Embryonic facial prominence (tissue), 1 donor: ENCODE measurements around the gene HIGD1C.
"Not testable (repeated sequence)": the region's sequence is repeated elsewhere in the genome, so short reads cannot be mapped to it uniquely, and the experiment has no call there.

Source experiments
- DNase-seq: peaks from one replicate; pipeline ENCODE4 v3.0.0-alpha.2; 2016; ENCODE audit errors: extremely low spot score

HIGD1C gene

GRCh38 chr12:50933459-50934124, 18.8 kb upstream of the HIGD1C start:
- DNase-seq: no peak

GRCh38 chr12:50934371-50934851, 17.9 kb upstream of the HIGD1C start:
- DNase-seq: no peak

DNA sequence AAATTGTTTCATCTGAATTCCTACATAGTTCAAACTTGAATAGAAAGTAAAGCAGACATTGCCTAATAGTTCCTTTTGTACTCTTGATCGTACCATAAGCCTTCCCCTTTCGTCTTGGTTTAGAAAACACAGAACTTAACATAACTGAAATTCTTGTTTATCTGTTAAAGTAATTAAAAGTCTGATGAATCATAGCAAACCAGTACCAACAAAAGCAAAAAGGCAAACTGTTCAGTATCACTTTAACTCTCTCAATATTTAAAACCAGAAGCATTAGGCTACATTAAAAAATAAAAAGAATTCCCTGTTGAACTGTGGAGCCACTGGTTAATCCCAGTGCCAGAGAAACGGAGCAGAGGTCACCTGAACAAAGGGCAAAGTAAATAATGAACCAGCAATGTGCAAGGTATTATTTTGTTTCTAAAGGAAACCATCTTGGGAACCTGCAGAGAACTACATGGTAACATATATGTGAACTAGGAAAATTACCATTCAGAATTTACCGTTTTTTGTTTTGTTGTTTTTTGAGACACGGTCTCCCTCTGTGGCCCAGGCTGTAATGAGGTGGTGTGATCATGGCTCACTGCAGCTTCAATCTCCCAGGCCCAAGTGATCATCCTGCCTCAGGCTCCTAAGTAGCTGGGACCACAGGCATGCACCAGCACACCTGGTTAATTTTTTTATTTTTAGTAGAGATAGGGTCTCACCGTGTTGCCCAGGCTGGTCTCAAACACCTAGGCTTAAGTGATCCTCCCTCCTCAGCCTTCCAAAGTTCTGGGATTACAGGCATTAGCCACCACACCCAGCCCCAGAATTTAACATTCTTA, 17.1 kb upstream of the HIGD1C start:
- DNase-seq: no peak

DNA sequence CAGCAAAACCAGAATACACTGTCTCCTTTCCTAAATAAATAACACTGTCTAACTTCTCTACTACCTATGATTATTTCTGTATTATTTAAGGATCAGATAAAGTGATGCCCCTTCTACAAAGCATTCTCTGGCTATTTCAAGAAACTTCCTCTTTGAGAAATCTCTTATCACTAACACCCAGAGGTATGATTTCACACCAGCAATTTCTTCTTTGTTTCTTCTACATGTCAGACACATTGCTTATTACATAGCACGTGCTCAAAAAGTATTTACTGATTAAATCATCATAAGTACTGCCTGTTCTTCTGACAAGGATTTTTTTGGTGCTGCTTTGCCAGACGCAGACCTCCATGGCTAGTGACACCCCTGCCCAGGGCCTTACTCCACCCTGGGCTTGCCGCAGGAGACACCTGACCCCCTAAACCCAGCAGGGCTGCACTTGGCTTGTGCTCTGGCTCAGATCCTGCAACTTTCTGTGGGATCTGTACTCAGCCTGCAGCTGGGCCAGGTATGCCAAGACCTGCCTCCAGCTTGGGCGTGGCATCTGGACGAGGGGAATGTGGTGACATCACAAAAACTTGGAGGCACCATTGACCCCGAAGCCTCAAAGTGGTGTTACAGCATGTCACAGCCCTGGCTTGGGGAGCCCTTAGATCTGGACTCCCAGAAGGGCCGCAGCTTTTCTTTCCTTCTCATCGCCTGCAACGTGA, 15.4 kb upstream of the HIGD1C start:
- DNase-seq: no peak

DNA sequence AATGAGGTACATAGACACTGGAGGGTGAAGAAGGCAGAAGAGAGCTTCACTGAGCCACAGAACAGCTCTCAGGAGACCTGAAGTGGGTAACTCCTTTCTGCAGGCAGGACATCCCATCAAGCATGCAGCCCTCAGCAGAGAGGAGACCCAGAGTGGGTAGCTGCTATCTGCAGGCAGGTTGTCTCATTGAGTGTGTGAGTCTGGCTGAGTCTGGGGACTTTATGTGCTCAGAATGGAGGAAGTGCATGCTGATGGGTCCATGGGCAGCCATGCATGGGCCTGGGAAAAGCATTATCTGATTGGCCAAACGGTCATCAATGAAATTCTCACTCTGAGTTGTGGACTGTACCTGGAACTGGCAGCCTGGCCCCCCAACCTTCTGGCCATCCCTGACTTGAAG, 14.7 kb upstream of the HIGD1C start:
- DNase-seq: no peak

DNA sequence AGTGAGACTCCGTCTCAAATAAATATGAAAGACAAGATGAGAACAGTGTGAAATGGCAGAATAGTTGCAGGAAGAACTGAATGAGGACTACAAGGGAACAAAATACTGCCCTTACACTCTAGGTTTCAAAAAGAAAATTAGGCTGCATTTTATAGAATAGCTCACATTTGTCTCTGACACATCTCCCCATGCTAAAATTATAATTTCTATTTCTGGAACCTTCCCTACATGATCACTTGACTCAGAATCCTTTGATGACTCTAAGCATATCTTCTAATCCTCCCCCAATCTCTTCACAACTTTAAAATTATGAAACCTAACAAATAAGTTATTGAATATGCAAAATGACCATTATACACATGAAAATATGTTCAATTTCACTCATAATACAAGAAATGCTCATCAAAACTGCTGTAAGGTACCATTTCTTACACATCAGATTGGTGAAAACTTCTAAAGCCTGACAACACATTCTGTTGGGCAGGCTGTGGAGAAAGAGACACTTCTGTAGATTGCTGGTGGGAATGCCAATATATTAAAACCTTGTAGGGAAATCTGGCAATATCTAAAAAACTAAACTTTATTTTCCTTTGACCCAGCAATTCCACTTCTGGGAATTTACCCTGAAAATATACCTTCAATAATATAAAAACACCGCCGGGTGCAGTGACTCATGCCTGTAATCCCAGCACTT, 4.3 kb upstream of the HIGD1C start:
- no peak for DNase-seq

DNA sequence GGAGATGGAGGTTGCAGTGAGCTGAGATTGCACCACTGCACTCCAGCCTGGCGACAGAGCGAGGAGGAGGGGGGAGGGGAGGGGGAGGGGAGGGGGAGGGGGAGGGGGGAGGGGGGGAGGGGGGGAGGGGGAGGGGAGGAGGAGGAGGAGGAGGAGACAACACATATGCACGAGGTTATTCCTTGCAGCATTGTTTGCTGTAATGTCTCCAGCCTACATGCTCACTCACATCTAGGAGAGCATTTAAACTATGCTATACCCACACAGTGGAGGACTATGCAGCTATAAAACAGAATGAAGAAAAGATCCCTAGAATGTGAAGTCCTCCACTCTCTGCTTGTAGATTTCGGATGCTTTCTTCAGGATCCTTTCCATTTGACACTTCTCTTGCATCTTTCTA, 3.5 kb upstream of the HIGD1C start:
- DNase-seq: no peak

GRCh38 chr12:50949801-50950302, 2.5 kb upstream of the HIGD1C start:
- no peak for DNase-seq

DNA sequence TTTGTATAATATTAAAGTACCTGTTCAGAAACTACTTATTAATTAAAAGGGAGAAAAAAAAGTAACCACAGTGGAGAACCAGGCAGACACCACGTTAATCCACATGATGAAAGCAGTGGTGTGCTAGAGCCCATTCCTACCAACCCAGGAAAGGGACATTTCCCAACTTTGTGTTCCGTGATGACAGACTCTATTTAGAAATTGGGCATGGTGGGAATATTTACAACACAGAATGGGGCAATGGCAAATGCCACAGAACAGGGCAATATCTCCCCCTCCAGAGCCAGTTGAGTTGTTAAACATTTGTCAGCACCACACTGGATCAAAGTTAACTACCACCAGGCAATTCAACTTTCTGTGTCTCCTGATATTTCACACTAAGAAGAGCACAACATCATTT, 1.2 kb upstream of the HIGD1C start:
- DNase-seq: no peak

DNA sequence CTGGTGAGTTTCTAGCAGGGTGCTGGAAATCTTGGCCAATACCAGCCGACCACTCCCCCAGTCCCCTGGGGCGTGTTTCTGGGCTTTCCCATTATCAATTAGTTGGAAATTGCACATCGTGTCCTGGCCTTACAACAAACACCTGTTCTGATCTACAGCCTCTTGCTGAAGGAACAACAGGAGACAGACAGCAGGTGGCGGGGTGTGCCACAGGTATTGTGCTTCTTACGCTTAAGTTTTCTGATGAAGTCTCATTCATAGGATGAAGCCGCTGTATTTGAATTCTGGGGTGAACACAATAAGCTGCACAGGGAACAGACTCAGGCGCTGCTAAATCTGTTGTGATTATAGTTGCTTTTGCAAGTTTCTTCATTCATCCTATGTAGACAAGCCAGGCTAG, 703 bp downstream of the HIGD1C start:
- DNase-seq: no peak

DNA sequence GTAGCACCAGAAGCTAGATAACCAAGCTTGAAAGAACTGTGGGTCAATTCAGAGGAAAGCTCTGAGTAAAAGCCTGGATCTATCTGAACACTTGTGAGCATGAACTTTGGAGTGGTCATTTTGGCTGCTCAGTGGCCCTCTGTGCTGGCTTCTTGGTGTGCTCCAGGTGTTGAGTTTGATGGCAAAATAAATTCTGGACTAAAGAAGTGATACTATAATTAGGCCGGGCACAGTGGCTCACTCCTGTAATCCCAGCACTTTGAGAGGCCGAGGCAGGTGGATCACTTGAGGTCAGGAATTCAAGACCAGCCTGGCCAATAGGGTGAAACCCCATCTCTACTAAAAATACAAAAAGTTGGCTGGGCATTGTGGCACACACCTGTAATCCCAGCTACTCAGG, 2.4 kb downstream of the HIGD1C start:
- DNase-seq: not testable (repeated sequence)

GRCh38 chr12:50955288-50955687, 2.9 kb downstream of the HIGD1C start:
- DNase-seq: no peak

GRCh38 chr12:50955697-50956096, 3.4 kb downstream of the HIGD1C start:
- DNase-seq: no peak

- no peak for DNase-seq
Measured at GRCh38 chr12:50960130-50960529, 7.8 kb downstream of the HIGD1C start.

- no peak for DNase-seq
Measured at GRCh38 chr12:50961708-50962107, 9.4 kb downstream of the HIGD1C start.

GRCh38 chr12:50964432-50964831, 12.1 kb downstream of the HIGD1C start:
- DNase-seq: no peak

DNA sequence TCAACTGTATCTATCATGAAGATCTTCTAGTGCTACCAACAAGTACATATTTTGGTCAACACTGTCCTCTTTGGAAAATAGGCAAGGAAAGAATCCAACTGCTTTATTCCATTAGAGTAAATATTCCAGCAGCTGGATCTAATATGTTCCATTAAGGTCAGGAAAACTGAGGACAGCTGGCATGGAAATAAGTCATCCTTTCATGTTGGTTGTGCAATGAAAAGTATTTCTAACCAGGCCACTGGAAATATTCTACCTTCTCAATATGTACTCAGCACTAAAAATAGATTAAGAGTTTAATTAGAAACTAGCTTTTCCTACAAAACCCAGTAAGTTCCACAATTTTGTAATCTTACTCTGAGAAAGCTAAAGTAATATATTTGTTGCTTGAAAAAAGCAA, 19.6 kb downstream of the HIGD1C start:
- DNase-seq: no peak

DNA sequence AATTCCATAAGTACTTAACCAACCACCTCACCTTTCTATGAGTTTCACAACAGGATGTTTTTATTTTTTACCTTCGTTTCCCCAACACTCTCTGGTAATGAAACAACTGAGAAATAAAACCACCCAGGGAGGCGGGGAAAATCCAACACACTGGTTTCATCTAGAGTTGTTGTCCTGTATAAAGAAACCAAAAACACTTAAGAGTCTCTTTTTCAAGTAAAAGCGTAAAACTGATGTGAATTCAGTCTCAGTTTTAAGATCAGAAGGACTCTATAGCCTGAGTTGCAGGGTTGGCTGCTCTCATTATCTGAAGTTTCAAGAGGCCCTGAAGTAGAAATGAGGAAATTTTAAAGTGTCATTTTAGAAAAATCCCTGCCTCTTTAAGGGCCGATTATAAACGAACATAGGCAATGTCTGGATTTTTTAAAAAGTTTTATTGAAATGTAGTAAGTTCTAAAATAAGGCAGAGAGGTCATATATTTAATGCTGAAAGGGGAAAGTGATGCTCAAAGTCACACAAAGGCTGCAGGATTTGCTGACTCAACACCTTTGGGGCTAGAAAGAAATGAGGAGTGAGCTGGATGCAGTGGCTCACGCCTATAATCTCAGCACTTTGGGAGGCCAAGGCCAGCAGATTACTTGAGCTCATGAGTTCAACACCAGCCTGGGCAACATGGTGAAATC, 27.2 kb downstream of the HIGD1C start:
- DNase-seq: no peak

GRCh38 chr12:50980545-50980944, 28.2 kb downstream of the HIGD1C start:
- no peak for DNase-seq

DNA sequence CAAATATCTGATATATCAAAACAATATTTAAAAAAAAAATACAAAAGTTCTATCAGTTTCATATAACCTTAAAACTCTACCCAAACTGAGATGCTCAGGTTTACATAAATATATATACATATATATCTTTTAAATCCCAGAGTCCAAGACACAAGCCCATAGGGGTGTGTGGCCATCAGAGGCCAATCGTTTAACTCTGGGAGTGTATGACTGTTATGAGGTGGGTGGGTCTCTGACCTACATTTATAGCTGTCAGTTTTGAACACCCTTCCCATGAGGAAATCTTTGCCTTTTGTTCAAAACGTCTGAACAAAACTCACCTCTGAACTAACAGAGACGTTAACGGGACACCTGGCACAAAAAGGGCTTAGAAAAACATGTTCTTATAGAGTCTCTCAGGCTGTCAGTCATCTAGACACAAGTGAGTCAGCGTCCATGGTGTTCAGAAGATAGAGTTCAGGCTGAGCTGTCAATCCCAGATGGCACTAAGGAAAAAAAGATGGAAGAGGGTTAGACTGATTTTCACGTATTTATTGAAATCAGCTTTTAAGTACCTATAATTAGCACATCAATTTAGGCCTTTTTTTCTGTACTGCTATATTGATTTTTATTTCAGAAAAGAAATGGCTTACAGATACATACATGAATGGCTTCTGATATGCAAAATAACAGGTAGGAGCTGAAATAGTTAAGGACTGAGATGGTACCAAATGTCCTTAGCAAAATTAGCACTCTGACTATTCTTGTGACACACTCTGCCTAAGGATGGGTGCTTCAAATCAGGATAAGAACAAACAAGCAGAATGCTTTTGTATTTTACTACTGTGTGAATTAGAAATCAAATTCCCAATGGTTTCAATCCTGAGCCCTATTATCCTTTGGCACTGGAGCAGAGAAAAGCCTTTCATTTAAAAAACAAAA, 29.2 kb downstream of the HIGD1C start:
- no peak for DNase-seq
